GM12878 (cell line): ENCODE measurements around the gene OTX2.

ENCODE experiments used
- CTCF ChIP-seq, 3 experiments: IDR thresholded peaks in 2 of 3; conservative IDR thresholded peaks in 1 of 3; 2 replicates each; pipeline ENCODE4 v1.5.1; 2011; ENCODE audit warnings: low read depth in 3 of 3, low read length in 3 of 3, mild to moderate bottlenecking in 3 of 3, control low read depth in 2 of 3, moderate library complexity in 2 of 3, inconsistent platforms in 1 of 3, mixed read lengths in 1 of 3; ENCODE audit not compliant: control insufficient read depth in 2 of 3, insufficient read depth in 1 of 3; ENCODE audit errors: extremely low read depth in 1 of 3
- EZH2 ChIP-seq: IDR thresholded peaks from 2 replicates; pipeline ENCODE4 v1.6.1; 2012; ENCODE audit warnings: low read depth, mild to moderate bottlenecking, control low read depth, inconsistent platforms, low read length, borderline replicate concordance; ENCODE audit not compliant: control insufficient read depth
- GABPA ChIP-seq: IDR thresholded peaks from 2 replicates; pipeline ENCODE4 v1.6.1; 2014; ENCODE audit warnings: antibody characterized with exemption, low read depth, mild to moderate bottlenecking, inconsistent platforms
- HDAC6 ChIP-seq: fragments of 200-600 bp; sonication (generic); IDR thresholded peaks from one replicate; pipeline ENCODE4 v1.8.0; 2017; ENCODE audit warnings: antibody characterized with exemption; ENCODE audit not compliant: unreplicated experiment
- TF ChIP-seq, protein P1 (sequence below): IDR thresholded peaks from 2 replicates; pipeline ENCODE4 v1.6.1; 2011; ENCODE audit warnings: low read depth, mild to moderate bottlenecking, low read length, moderate library complexity, borderline replicate concordance; ENCODE audit errors: extremely low read depth

GRCh38 chr14:56840221-56840620 lies 29.9 kb upstream of the OTX2 start:
- no peak for TF ChIP-seq EZH2
- TF ChIP-seq GABPA = no peak
- TF ChIP-seq, protein P1, sequence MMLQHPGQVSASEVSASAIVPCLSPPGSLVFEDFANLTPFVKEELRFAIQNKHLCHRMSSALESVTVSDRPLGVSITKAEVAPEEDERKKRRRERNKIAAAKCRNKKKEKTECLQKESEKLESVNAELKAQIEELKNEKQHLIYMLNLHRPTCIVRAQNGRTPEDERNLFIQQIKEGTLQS = no peak
- TF ChIP-seq HDAC6 = no peak
- TF ChIP-seq CTCF (IDR thresholded peaks at IDR 0.05 in 2 of 3, conservative IDR thresholded peaks at IDR 0.05 in 1 of 3; ENCODE audit: control insufficient read depth in 2 of 3, extremely low read depth in 1 of 3, insufficient read depth in 1 of 3, low read depth in 3 of 3, low read length in 3 of 3) = no peak
